Superior temporal gyrus (tissue), 1 donor: Measurements from ENCODE around the gene ZFYVE28.
"Not testable (repeated sequence)": the region's sequence is repeated elsewhere in the genome, so short reads cannot be mapped to it uniquely, and the experiment has no call there.

ENCODE experiments used
- DNase-seq: peaks from one replicate; pipeline ENCODE4 v3.0.0-alpha.2; 2016; ENCODE audit errors: extremely low spot score

The ZFYVE28 gene

DNA sequence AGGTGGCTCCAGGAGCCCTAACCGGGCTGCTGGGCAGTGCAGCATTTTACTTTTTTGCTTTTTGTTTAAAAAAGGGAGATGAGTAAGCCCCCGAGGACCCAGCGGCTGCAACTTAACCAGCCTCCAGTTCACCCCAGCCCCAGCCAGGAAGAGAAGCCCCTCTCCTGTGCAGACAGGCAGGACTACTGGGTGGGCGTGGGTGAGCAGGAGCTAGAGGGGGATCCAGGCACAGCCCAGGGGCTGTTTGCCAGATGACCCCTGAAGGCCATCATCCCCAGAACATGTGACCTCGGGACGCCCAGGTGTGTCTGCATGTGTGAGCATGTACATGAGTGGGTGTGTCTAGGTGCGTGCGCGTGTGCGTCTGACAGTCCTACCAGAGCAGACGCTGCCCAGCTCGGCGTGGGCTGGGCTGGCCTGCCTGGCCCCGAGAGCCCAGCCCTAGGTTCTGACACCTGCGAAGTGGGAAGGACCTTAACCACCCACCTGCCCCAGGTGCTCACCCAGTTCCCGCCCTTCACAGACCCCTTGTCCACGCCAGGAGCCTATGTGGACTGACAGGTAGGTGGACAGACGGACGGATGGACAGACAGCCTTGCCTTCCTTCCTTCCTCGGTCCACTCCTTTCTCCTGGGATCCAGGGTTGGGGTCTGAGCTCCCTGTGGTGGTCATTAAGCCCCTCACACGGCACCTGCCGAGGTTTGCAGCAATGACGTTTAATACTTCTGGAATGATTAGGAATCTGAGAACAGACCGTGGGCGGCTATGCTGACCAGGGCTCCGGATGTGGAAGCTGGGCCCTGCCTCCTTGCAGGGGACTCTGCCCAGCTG is 168.7 kb downstream of the ZFYVE28 start:
- DNase-seq: no peak

DNA sequence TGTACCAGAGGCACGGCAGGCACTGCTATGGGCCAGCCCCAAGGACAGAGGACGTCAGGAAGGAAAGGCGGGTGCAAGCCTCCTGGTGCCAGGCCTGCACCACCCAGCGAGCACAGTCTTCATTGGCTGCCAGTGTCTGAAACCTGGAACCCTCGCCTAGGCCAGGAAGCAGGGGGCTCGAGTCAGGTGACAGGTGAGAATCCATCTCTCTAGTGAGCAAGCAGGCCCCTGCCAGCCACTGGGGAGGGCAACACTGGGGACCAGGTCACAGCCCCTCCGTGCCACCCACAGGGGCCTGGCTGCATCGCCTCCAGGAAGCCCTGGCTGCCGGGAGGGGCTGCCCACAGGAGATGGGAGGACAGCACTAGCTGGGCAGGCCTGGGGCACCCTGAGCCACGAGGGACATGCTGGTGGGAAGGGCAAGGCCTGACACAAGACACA is 169.6 kb downstream of the ZFYVE28 start:
- no peak for DNase-seq

DNA sequence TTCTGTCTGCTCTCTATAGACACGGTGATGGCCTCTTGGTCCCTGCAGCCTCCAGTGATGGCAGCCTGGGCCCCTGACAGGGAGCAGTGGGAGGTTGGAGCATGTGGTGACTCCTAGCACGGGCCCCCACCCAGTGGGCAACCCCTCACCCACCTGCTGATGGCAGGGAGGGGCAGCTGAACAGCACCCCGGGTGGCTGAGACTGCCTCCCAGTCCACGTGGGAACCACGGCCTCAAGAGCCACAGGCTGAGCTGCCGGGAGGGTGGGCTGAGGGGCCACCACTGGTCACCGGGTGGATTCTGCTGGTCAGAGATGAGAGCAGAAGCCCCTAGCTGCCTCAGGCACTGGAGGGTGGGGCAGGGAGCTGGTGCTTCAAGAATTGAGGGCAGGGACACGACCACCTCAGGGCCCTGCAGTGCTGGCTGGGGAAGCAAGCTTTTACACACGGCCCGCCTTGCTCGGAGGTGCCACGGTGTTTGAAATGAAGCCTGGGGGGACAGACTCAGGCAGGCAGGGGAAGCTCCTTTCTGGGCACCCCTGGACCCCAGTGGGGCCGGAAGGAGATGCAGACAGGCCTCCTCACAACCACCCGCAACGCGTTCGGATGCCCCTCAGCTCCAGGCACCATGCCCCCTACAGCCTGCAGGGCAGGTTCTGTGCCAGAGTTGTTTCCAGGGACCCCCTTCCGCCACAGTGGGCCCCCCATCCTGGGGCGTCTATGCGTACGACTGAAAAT is 170.2 kb downstream of the ZFYVE28 start:
- no peak for DNase-seq

DNA sequence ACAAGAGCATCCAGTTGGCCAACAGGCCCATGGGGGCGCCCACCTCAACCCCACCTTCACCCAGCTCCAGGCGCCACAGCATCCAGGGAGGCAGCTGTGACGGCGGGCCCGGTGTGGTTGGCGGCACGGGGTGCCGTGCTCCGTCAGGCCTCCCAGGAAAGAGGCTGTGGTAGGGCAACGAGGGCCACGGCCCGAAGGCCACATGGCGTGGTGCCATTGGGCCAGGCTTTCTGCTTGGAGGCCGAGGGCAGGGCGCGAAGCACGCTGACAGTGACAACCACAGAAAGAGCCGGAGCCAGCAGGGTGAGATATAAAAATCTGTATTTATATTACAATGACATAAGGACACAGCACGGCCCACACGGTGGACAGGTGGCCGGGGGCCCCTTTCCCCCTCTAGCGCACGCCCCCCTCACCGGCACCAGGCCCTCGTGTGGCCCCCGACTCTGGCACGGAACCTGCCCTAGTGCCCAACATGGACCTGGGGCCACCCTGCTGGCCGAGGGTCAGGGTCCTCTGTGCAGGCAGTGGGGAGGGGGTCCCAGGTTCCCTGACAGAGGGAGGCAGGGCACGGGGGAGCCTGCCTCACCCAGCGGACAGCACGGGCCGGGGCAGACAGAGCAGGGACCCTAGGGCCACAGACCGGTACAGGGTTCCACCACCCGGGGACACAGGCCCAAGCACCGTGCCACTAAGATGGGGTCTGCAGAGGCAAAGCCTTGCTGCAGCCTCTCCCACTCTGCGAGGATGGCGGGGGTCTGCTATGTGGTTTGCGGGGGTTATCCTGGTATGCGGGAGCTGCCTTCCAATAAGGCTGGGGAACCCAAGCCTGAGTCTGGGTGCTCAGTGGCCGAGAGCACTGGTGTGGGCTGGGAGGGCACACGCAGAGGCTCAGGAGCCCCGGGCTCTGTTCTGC is 171.1 kb downstream of the ZFYVE28 start:
- DNase-seq: no peak

DNA sequence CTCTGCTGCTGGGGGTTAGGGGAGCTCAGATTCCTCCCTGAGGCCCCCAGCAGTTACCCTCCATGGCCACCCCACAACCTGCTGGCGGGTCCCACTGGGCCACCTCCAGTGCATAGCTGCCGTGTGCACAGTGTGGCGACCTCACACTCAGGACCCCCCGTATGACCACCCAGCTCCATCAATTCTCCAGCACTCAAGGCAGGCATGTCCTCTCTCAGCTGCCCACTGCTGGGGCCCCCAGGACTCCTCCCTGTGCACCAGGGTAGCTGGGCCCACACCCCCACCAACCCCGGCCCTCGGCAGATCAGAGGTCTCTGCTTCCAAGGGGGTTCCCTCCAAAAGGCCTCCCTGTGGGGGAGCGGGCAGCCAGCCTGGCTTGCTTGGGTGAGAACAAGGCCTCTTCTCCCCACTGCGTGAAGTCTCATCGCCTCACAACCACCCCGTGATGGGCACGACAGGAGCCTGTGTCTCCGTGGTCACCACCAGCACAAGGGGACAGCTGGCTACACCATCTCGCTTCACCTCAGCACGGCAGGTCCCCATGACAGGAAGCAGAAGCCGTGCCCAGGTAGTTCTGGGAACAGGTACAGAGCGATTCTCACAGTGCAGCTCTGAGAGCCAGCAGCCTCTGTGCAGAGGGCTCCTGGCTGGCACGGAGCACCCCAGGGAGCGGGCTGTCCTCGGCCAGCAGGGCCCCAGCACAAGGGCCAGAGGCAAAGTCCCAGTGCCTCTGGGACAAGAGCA is 171.9 kb downstream of the ZFYVE28 start:
- no peak for DNase-seq

DNA sequence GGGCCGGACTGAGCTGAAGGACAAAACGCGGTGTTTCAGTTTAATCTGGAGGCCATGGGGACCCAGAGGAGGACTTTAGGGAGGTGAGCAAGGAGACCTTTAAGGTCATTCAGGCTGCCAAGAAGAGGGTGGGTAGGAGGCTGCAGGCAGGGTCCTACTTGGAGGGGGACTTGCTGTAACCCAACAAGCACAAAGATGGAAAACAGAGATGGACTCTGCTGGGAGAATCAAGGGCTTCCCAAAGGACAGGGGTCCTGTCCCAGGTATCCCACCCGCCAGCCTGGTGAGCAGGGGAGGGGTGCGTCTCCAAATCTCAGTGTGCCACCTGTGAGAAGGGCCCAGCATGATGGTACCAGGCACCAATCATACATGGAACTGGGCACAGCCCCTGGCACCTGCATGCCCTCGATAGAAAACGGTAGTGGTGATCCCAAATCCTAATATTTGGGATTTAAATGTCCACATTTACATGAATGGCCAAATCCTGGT is 172.6 kb downstream of the ZFYVE28 start:
- no peak for DNase-seq

DNA sequence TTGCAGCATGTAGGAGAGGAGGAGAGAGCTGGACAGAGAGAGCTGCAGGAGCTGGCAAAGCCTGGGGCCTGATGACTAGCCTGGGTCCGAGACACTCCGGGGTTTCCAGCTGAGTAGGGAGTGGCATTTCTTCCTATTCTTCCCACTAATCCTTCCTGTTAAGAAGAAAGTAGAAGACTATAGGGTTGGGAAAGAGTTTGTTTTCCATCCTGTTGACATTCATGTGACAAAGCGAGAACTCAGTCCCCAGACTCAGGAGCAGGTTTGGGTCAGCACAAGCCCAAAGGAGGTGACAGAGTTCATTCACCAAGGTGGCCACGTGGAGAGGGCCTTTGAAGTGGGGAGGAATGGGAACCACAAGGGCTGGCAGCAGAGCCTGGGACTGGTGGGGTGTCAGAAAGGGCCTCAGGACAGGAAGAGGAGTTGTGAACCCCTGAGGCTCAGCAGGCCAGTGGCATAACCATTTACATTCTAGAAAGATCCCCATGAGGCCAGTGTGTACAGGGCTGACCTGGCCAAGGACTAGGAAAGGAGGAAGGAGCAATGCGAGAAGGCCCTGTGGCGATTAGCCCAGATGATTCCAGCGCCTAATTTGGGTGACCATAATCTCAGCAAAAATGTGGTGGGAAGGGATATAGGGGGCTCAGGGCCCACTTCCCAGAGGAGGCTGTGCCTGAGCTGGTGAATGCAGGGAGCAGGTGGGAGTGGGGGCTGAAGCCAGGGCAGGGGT is 173.2 kb downstream of the ZFYVE28 start:
- no peak for DNase-seq

DNA sequence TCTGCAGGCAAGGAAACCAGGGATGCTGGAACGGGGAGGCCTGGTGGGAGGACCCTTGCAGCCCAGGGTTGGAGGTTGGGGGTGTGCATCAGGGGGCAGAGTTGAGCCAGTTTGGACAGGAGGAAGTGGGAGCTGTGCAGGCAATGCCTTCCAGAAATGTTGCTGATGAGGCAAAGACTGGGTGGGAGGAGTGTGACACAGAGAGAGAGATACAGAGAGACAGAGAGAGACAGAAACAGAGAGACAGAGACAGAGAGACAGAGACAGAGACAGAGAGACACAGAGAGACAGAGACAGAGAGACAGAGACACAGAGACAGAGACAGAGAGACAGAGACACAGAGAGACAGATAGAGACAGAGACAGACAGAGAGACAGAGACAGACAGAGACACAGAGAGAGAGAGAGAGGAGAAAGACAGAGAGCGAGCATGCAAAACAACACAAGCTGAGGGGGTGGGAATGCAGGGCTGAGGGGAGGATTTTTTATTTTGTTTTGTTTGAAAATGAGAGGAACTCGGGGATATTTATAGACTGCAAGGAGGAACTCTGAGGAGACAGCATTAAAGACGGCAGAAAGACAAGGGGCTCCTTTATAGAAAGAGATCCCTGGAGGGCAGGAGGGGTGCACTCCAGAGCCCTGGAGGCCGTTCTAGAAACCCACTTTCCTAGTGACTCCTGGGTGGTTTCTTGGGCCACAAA is 174.6 kb downstream of the ZFYVE28 start:
- no peak for DNase-seq

DNA sequence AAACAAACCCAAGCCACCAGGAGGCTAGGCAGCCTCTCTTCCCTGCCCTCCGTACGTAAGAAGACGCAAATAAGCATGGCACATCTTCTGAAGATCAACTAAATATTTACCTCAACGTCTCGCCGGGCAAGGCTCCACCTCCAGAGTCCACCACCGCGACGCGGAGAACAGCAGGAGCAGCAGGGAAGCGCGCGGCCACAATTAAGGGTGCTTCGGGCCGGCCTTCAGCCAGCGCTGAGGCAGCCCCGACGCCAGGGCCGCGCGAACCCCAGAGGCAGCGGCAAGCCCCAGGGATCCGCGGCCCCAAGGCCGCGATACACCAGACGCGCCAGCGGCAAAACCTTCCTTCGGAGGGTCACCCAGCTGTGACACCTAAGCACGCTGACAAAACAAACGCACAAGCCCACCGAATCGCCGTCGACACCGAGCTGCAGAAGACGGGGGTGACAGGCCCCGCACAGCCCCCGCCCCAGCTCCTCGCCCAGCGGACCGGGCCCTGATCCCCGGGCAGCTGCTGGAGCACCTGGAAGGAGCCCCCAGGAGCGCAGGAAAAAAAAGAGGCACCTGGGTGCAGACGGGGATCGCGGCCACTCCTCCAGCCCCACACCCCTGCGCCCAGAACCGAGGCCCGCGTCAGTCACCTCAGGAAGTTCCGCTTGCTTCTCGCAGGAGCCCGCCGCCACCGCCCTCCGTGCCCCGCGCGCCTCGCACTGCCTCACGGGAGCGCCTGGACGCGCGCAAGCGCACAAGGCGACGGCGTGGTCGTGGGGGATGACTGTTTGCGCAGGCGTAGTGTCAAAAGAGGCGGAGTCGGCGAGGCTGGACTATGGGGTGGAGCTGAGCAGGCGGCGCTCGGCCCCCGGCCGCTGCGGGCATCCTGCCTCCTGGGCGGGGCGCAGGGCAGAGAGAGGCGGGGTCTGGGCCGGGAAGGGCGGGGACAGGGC is 176.8 kb downstream of the ZFYVE28 start, which contains the start of the genes HAUS3 and POLN:
TSS of gene HAUS3 (minus strand) at position 712 of the 944 bp plus-strand sequence. CDS start 1,175 bp downstream, outside the sequence.
TSS of gene POLN (minus strand) at position 712 of the 944 bp plus-strand sequence. CDS start 12,890 bp downstream, outside the sequence.
- DNase-seq: peak; percentile 97

DNA sequence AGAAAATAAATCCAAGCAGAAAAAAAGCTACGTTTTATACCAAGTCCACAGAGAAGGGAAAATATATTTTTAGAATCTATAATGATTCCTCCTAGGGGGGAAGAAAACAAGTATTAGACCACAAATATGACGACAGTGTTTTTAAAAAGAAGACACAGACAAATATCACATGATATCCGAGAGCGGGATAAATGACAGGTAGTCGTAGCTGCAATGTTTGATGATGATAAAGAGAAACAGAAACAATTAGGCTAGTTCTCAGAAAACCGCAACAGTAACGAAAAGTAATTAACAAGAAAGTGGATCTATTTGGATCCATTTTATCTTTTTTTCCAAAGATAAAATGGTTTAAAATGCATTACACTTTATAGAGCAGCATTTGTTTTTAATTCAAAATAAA is 177.4 kb downstream of the ZFYVE28 start:
- no peak for DNase-seq

DNA sequence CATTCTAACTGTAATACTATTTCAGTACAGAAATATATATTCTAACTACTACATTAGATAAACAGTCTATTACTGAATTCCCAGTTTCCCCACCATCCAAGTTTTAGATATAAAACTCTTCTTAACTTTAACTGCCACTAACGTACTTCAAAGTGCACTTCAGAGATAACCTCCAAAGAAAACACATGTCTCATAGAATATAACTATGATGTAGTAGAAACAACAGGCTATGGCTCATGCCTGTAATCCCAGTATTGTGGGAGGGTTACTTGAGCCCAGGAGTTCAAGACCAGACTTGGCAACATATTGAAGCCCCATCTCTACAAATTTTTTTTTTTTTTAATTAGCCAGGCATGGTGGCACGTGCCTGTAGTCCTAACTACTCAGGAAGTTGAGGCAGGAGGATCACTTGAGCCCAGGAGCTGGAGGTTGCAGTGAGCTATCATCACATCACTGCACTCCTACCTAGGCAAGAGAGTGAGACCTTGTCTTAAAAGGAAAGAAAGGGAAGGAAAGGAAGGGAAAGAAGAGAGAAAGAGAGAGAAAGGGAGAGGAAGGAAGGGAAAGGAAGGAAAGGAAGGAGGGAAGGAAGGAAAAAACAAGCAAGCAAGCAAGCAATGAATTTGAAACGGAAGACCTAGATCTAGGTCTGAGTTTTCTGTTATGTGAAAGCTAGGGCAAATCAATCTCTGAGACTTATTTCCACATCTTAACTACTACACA is 181.3 kb downstream of the ZFYVE28 start:
- DNase-seq: no peak

DNA sequence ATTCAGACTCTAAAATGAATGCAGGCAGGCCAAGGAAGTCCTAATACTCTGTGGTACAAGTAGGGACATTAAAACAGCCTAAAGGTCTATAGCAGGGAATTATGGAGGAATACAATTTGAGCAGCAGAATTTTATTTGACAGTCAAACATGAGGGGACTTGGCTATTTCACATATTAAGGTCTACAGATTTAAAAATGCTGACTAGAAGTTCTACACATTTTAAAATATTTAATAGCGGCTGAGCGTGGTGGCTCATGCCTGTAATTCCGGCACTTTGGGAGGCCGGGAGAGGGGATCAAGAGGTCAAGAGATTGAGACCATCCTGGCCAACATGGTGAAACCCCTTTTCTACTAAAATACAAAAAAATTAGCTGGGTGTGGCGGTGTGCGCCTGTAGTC is 187.4 kb downstream of the ZFYVE28 start:
- DNase-seq: no peak

DNA sequence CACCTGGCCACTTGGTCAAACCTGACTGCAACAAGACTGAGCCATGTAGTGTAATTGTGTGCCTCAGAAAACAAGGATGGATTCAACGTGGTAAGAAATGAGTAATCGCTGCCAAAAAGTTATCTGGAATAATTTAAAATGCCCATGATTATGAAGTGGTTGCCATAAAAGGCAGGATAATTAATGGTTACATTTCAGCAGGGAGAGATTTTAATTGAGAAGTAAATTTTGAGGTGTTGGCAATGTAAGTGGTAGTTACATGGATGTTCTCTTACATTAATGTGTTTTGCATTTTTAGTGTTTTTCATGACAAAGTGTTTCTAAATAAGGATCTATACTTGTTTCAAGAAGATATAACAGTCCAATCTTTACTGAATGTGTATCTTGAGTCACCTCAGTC is 192.2 kb downstream of the ZFYVE28 start:
- no peak for DNase-seq

DNA sequence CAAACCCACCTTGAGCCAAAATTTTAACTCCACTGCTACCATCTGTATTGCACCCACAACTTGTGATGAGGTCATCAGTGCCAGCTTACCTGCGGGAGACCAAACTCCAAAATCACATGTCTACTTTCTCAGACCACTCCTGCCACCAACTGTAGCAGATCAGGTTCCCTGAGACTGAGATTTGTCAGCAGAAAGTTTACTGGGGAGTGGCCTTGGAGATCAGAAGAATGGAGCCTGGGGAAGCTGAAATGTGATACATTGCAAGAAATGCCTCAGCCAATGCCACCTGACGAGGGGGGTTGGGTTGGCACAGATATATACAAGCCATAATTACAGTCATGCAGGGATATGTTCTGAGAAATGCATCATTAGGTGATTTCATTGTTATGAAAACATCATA is 195.6 kb downstream of the ZFYVE28 start:
- DNase-seq: no peak

DNA sequence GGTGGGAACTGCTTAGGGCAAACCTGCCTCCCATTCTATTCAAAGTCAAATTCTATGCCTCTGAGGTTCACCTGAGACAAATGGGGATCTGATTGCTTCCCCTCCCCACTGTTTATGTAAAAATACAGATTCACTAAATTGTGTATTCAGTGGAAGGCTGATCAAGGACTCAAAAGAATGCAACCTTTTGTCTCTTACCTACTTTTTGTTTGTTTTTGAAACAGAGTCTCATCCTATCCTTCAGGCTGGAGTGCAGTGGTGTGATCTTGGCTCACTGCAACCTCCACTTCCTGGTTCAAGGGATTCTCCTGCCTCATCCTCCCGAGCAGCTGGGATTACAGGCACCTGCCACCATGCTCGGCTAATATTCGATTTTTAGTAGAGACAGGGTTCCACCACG is 197.1 kb downstream of the ZFYVE28 start:
- not testable (repeated sequence) for DNase-seq

DNA sequence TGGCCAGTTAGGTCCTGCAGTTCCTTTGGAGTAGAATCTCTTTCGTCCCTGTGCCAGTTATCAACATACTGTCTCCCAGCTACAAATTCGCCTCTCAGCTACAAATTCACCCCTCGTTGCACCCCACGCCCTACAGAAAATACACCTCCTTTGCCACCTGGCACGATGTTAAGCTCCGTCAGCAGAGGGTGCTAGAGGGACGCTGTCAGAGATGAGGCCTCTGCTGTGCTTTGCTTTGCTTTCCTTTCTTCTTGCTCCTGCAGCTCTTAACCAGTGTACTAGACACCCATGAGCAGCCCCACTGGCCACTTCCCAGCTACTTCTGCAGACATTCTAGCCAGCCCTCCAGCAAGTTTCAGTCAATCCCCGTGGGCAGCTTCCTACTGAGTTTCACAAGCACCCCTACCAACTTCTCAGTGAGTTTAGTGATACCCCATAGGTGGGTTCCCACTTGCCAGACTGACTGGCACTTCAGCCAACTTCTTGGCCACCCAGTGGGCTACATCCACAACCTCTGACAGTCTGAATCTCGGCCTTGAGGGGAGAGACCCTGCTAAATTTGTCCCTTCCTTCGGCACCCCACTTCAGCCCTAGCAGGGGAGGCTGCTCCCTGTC is 198.3 kb downstream of the ZFYVE28 start:
- DNase-seq: peak; percentile 88
